OCI-LY7 (cell line): ENCODE results near the gene TRIO. TPM values are rescaled to one million over a fixed set of nuclear protein-coding genes. Genes with fewer than 3 reads are reported as not detected.

Experiments
- BruUV-seq: library from RNA; stranded (reverse); fragments of 400-500 nt; replicated peaks from 2 replicates; lab custom pipeline; 2021; lab: Mats Ljungman, UMichigan
- CTCF ChIA-PET: fragments of 300-600 bp; sonication (Branson Sonifier 250); formaldehyde crosslinking; loops from one replicate; lab custom pipeline; 2022; ENCODE audit warnings: antibody characterized with exemption; ENCODE audit not compliant: unreplicated experiment; lab: Charles Lee
- POLR2A ChIA-PET: fragments of 300-600 bp; sonication (Branson Sonifier 250); formaldehyde crosslinking; loops from one replicate; lab custom pipeline; 2022; ENCODE audit warnings: antibody characterized with exemption; lab: Charles Lee
- DNase-seq: peaks from one replicate; pipeline ENCODE4 v3.0.0-alpha.2; 2015; ENCODE audit warnings: low spot score
- H2AFZ ChIP-seq: fragments of 200-600 bp; sonication (generic), shearing (Covaris generic); 2 replicates; pipeline ENCODE4 v1.6.1; 2014; ENCODE audit warnings: mild to moderate bottlenecking, antibody characterized with exemption, low read length, moderate library complexity
- H3K27ac ChIP-seq: fragments of 200-600 bp; sonication (generic); 2 replicates; pipeline ENCODE4 v1.5.1; 2014; ENCODE audit warnings: mixed run types, low read depth, mild to moderate bottlenecking, moderate library complexity, low read length, inconsistent platforms; ENCODE audit not compliant: poor library complexity, severe bottlenecking
- H3K36me3 ChIP-seq: fragments of 200-600 bp; sonication (generic); 2 replicates; pipeline ENCODE4 v1.6.1; 2014; ENCODE audit warnings: mild to moderate bottlenecking, antibody characterized with exemption, low read length, moderate library complexity, mixed read lengths; ENCODE audit not compliant: insufficient read depth
- H3K4me1 ChIP-seq: fragments of 200-600 bp; sonication (generic); 2 replicates; pipeline ENCODE4 v1.5.1; 2014; ENCODE audit warnings: mild to moderate bottlenecking, low read length; ENCODE audit not compliant: insufficient read depth, poor library complexity, severe bottlenecking
- H3K4me2 ChIP-seq: fragments of 200-600 bp; sonication (generic); 2 replicates; pipeline ENCODE4 v1.6.1; 2014; ENCODE audit warnings: mild to moderate bottlenecking, low read length
- H3K4me3 ChIP-seq: fragments of 200-600 bp; sonication (generic); 2 replicates; pipeline ENCODE4 v1.5.1; 2014; ENCODE audit warnings: mild to moderate bottlenecking, low read depth, low read length; ENCODE audit not compliant: poor library complexity, severe bottlenecking
- H3K79me2 ChIP-seq: fragments of 200-600 bp; sonication (generic); 2 replicates; pipeline ENCODE4 v1.6.1; 2016; ENCODE audit warnings: low read depth, mild to moderate bottlenecking, low read length, moderate library complexity, mixed read lengths; ENCODE audit not compliant: insufficient read depth
- H3K9me2 ChIP-seq: fragments of 200-600 bp; sonication (generic); 2 replicates; pipeline ENCODE4 v1.6.1; 2016; ENCODE audit warnings: mild to moderate bottlenecking, low read length, mixed read lengths; ENCODE audit not compliant: insufficient read depth
- H3K9me3 ChIP-seq: fragments of 200-600 bp; sonication (generic); 2 replicates; pipeline ENCODE4 v1.6.1; 2014; ENCODE audit warnings: mild to moderate bottlenecking, mixed run types, low read length, mixed read lengths
- H4K20me1 ChIP-seq: fragments of 200-600 bp; sonication (generic); 2 replicates; pipeline ENCODE4 v1.6.1; 2014; ENCODE audit warnings: mild to moderate bottlenecking, antibody characterized with exemption, low read length, moderate library complexity, mixed read lengths; ENCODE audit not compliant: insufficient read depth
- CTCF ChIP-seq: fragments of 200-600 bp; sonication (generic); conservative IDR thresholded peaks from 2 replicates; pipeline ENCODE4 v1.5.1; 2014; ENCODE audit warnings: mild to moderate bottlenecking, antibody characterized with exemption, low read length, moderate library complexity, mixed read lengths
- EZH2phosphoT487 ChIP-seq: fragments of 200-600 bp; sonication (generic); IDR thresholded peaks from 2 replicates; pipeline ENCODE4 v1.6.1; 2018; ENCODE audit warnings: low read depth, borderline replicate concordance, mild to moderate bottlenecking, mixed run types, antibody characterized with exemption, low read length, moderate library complexity, mixed read lengths
- intact Hi-C: fragments of 100-400 bp; cut with micrococcal nuclease; formaldehyde crosslinking; loops from one replicate; pipeline ENCODE4 v1.10.0; 2022; ENCODE audit not compliant: unreplicated experiment
- total RNA-seq, 2 experiments: library from RNA; depleted of rRNA in 1 of 2; stranded (reverse); fragments of >200 nt in 1 of 2; shearing (Covaris generic) in 1 of 2; gene quantifications; 2 replicates each; pipeline ENCODE4 v1.2.3, GENCODE V29; 2014 to 2022

TRIO gene
- total RNA-seq, 2 experiments from 2014 or later = 35.8 to 55.1 TPM

DNA sequence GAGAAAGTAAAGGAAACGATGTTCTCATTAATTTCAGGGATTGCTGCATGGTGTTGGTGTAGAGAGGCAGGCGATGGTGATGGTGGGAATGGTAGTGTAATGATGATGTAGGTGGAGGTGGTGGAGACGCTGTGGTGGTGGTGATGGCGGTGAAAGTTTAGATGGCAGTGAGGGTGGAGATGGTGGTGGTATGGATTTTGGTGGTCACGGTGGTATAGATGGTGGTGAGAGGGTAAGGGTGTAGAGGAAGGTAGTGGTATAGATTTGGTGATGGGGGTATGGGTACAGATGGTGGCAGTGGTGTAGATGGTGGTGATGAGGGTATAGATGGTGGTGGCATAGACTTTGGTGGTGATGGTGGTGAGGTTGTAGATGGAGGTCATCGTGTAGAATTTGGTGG, 259.3 kb downstream of the TRIO start:
- intact Hi-C loops = no loop called here
- no peak for TF ChIP-seq CTCF
- no peak for TF ChIP-seq EZH2phosphoT487
- Histone ChIP-seq H3K27ac (no peak overlapping the region), H3K36me3 (peaks cover 17% of the 10 kb centered on the region), H3K9me3 (no peaks in the 10 kb centered on the region), H3K4me2 (no peak overlapping the region), H3K4me1 (no peaks in the 10 kb centered on the region), H4K20me1 (no peaks in the 10 kb centered on the region), H3K9me2 (no peaks in the 10 kb centered on the region), H3K79me2 (no peaks in the 10 kb centered on the region), H2AFZ (no peak overlapping the region), H3K4me3 (no peak overlapping the region)
- no TSS peak for BruUV-seq
- DNase-seq = no peak
- ChIA-PET POLR2A (interaction anchor here (0.5 kb wide), 1 partner anchor 113 kb away, joined by 3 read pairs; no protein-coding TSS in a partner anchor), CTCF (no interaction called here)

- no peak overlapping the region for H3K27ac ChIP-seq
- intact Hi-C loops = no loop called here
- no peak overlapping the region for H3K4me3 ChIP-seq
- H4K20me1 ChIP-seq = no peaks in the 10 kb centered on the region
- no TSS peak for BruUV-seq
- ChIA-PET CTCF (no interaction called here), POLR2A (no interaction called here)
- H2AFZ ChIP-seq = no peak overlapping the region
- no peak for DNase-seq
- peaks cover 17% of the 10 kb centered on the region for H3K36me3 ChIP-seq
- no peaks in the 10 kb centered on the region for H3K9me3 ChIP-seq
- no peaks in the 10 kb centered on the region for H3K4me1 ChIP-seq
- no peak overlapping the region for H3K4me2 ChIP-seq
- H3K79me2 ChIP-seq = no peaks in the 10 kb centered on the region
- H3K9me2 ChIP-seq = no peaks in the 10 kb centered on the region
- TF ChIP-seq CTCF = no peak
- TF ChIP-seq EZH2phosphoT487 = no peak
Measured at GRCh38 chr5:14404780-14405179, 261.6 kb downstream of the TRIO start.

- POLR2A ChIA-PET = no interaction called here
- CTCF ChIA-PET = no interaction called here
- intact Hi-C loops = no loop called here
Measured at GRCh38 chr5:14405267-14405666, 262.1 kb downstream of the TRIO start.

More at GRCh38 chr5:14405267-14405666, 262.1 kb downstream of the TRIO start:
- DNase-seq = no peak
- no peaks in the 10 kb centered on the region for H3K79me2 ChIP-seq
- H3K27ac ChIP-seq = no peak overlapping the region
- no peaks in the 10 kb centered on the region for H3K9me3 ChIP-seq
- H3K4me2 ChIP-seq = no peak overlapping the region
- no peaks in the 10 kb centered on the region for H4K20me1 ChIP-seq
- H3K4me1 ChIP-seq = no peaks in the 10 kb centered on the region
- H3K4me3 ChIP-seq = no peak overlapping the region
- no peaks in the 10 kb centered on the region for H3K9me2 ChIP-seq
- peaks cover 14% of the 10 kb centered on the region for H3K36me3 ChIP-seq
- H2AFZ ChIP-seq = no peak overlapping the region
- TF ChIP-seq EZH2phosphoT487 = no peak
- TF ChIP-seq CTCF = peak; percentile 63
- BruUV-seq = no TSS peak
